Astrocyte (in vitro differentiated cells and primary cell): ENCODE data around the gene ARHGEF17. TPM values are rescaled to one million over a fixed set of nuclear protein-coding genes. Genes with fewer than 3 reads are reported as not detected.

Experiments
- DNase-seq: peaks from one replicate; pipeline ENCODE4 v3.0.0-alpha.2; 2010; ENCODE audit warnings: low read depth
- FAIRE-seq: peaks from 2 replicates; lab custom pipeline; 2011; peaks lifted over from hg19 to GRCh38; lab: Jason Lieb, UNC
- H2AFZ ChIP-seq: 2 replicates; pipeline ENCODE4 v1.6.0; 2012; ENCODE audit warnings: low read depth, low read length, inconsistent platforms
- H3K27ac ChIP-seq: 2 replicates; pipeline ENCODE4 v1.5.1; 2011; ENCODE audit warnings: low read depth, low read length, inconsistent platforms
- H3K27me3 ChIP-seq: 2 replicates; pipeline ENCODE4 v1.6.0; 2011; ENCODE audit warnings: low read length, inconsistent platforms; ENCODE audit not compliant: insufficient read depth
- H3K36me3 ChIP-seq: 2 replicates; pipeline ENCODE4 v1.5.1; 2011; ENCODE audit warnings: low read length, inconsistent platforms; ENCODE audit not compliant: insufficient read depth
- H3K4me1 ChIP-seq: 2 replicates; pipeline ENCODE4 v1.5.1; 2011; ENCODE audit warnings: low read length, inconsistent platforms; ENCODE audit not compliant: insufficient read depth
- H3K4me2 ChIP-seq: 2 replicates; pipeline ENCODE4 v1.6.0; 2012; ENCODE audit warnings: low read length, inconsistent platforms
- H3K4me3 ChIP-seq: 2 replicates; pipeline ENCODE4 v1.5.1; 2011; ENCODE audit warnings: low read depth, mild to moderate bottlenecking, low read length, inconsistent platforms; ENCODE audit not compliant: insufficient read depth
- H3K79me2 ChIP-seq: 2 replicates; pipeline ENCODE4 v1.6.0; 2012; ENCODE audit warnings: mild to moderate bottlenecking, low read length, inconsistent platforms; ENCODE audit not compliant: insufficient read depth
- H3K9ac ChIP-seq: 2 replicates; pipeline ENCODE4 v1.6.0; 2012; ENCODE audit warnings: mild to moderate bottlenecking, low read length, inconsistent platforms
- H3K9me3 ChIP-seq: 2 replicates; pipeline ENCODE4 v1.5.1; 2012; ENCODE audit warnings: low read depth, mild to moderate bottlenecking, low read length, inconsistent platforms; ENCODE audit not compliant: insufficient read depth
- H4K20me1 ChIP-seq: 2 replicates; pipeline ENCODE4 v1.6.0; 2012; ENCODE audit warnings: low read length, inconsistent platforms; ENCODE audit not compliant: insufficient read depth
- H3K27ac Mint-ChIP-seq: one replicate; pipeline ENCODE4 v1.8.0; 2021; ENCODE audit warnings: mild to moderate bottlenecking, mixed read lengths; ENCODE audit not compliant: unreplicated experiment
- H3K27me3 Mint-ChIP-seq: one replicate; pipeline ENCODE4 v1.8.0; 2021; ENCODE audit warnings: low read depth, mixed read lengths; ENCODE audit not compliant: unreplicated experiment
- H3K36me3 Mint-ChIP-seq: one replicate; pipeline ENCODE4 v1.8.0; 2021; ENCODE audit warnings: low read depth, mixed read lengths; ENCODE audit not compliant: unreplicated experiment
- H3K4me1 Mint-ChIP-seq: one replicate; pipeline ENCODE4 v1.8.0; 2021; ENCODE audit warnings: low read depth, mixed read lengths; ENCODE audit not compliant: unreplicated experiment
- H3K4me3 Mint-ChIP-seq: one replicate; pipeline ENCODE4 v1.8.0; 2021; ENCODE audit warnings: mild to moderate bottlenecking, moderate library complexity, mixed read lengths; ENCODE audit not compliant: unreplicated experiment
- H3K9me3 Mint-ChIP-seq: one replicate; pipeline ENCODE4 v1.8.0; 2021; ENCODE audit warnings: mild to moderate bottlenecking, mixed read lengths; ENCODE audit not compliant: unreplicated experiment
- CTCF ChIP-seq: IDR thresholded peaks from 2 replicates; pipeline ENCODE4 v1.5.1; 2011; ENCODE audit warnings: low read depth, mild to moderate bottlenecking, inconsistent platforms, low read length, moderate library complexity; ENCODE audit not compliant: insufficient read depth
- EZH2 ChIP-seq: IDR thresholded peaks from 2 replicates; pipeline ENCODE4 v1.6.1; 2012; ENCODE audit warnings: mild to moderate bottlenecking, low read length, inconsistent platforms; ENCODE audit not compliant: insufficient read depth
- total RNA-seq: library from RNA; stranded (reverse); gene quantifications from 2 replicates; pipeline ENCODE4 v1.2.1, GENCODE V29; 2021

The ARHGEF17 gene
- total RNA-seq, 1 donor from 2014 or later = 66.4 TPM

- no peak overlapping the region for H3K9ac ChIP-seq
- peak overlapping the region; percentile 53 for H3K27ac Mint-ChIP-seq
- no peak overlapping the region for H3K4me2 ChIP-seq
- H3K36me3 Mint-ChIP-seq = peaks cover 3% of the 10 kb centered on the region
- DNase-seq = no peak
- TF ChIP-seq EZH2 = no peak
- TF ChIP-seq CTCF = no peak
- no peaks in the 10 kb centered on the region for H3K27me3 ChIP-seq
- no peak overlapping the region for H3K27ac ChIP-seq
- H3K27me3 Mint-ChIP-seq = peaks cover 33% of the 10 kb centered on the region
- H3K4me3 Mint-ChIP-seq = no peak overlapping the region
- H3K79me2 ChIP-seq = no peaks in the 10 kb centered on the region
- H3K9me3 ChIP-seq = no peaks in the 10 kb centered on the region
- H4K20me1 ChIP-seq = no peaks in the 10 kb centered on the region
- H3K4me3 ChIP-seq = no peak overlapping the region
- FAIRE-seq = no peak
- H3K4me1 Mint-ChIP-seq = peaks cover 6% of the 10 kb centered on the region
- H2AFZ ChIP-seq = no peak overlapping the region
- no peaks in the 10 kb centered on the region for H3K9me3 Mint-ChIP-seq
- H3K4me1 ChIP-seq = peaks cover 26% of the 10 kb centered on the region
- no peaks in the 10 kb centered on the region for H3K36me3 ChIP-seq
Measured at GRCh38 chr11:73290536-73290935, 17.5 kb upstream of the ARHGEF17 start.

GRCh38 chr11:73291196-73291595, 16.9 kb upstream of the ARHGEF17 start:
- Mint-ChIP-seq H3K4me1 (peaks cover 6% of the 10 kb centered on the region), H3K27me3 (peaks cover 28% of the 10 kb centered on the region), H3K4me3 (no peak overlapping the region), H3K9me3 (no peaks in the 10 kb centered on the region), H3K36me3 (peaks cover 3% of the 10 kb centered on the region), H3K27ac (no peak overlapping the region)
- Histone ChIP-seq H3K27me3 (no peaks in the 10 kb centered on the region), H3K27ac (no peak overlapping the region), H3K4me1 (peaks cover 30% of the 10 kb centered on the region), H3K9me3 (no peaks in the 10 kb centered on the region), H2AFZ (no peak overlapping the region), H3K4me3 (no peak overlapping the region), H3K36me3 (no peaks in the 10 kb centered on the region), H3K9ac (no peak overlapping the region), H3K79me2 (no peaks in the 10 kb centered on the region), H4K20me1 (no peaks in the 10 kb centered on the region), H3K4me2 (no peak overlapping the region)
- TF ChIP-seq CTCF = no peak
- no peak for TF ChIP-seq EZH2
- FAIRE-seq = no peak
- no peak for DNase-seq

- H3K36me3 Mint-ChIP-seq = peaks cover 3% of the 10 kb centered on the region
- Histone ChIP-seq H3K4me3 (no peak overlapping the region), H2AFZ (no peak overlapping the region), H3K9me3 (no peaks in the 10 kb centered on the region), H3K79me2 (no peaks in the 10 kb centered on the region), H3K27me3 (no peaks in the 10 kb centered on the region), H3K36me3 (no peaks in the 10 kb centered on the region), H3K4me2 (peak overlapping the region; percentile 40), H3K27ac (no peak overlapping the region), H4K20me1 (no peaks in the 10 kb centered on the region), H3K9ac (no peak overlapping the region), H3K4me1 (peaks cover 30% of the 10 kb centered on the region)
- no peak overlapping the region for H3K4me3 Mint-ChIP-seq
- H3K27ac Mint-ChIP-seq = no peak overlapping the region
- no peak for DNase-seq
- H3K9me3 Mint-ChIP-seq = no peaks in the 10 kb centered on the region
- TF ChIP-seq CTCF = no peak
- no peak for TF ChIP-seq EZH2
- FAIRE-seq = no peak
- H3K4me1 Mint-ChIP-seq = peaks cover 6% of the 10 kb centered on the region
- peaks cover 27% of the 10 kb centered on the region for H3K27me3 Mint-ChIP-seq
Measured at GRCh38 chr11:73291781-73292524, 16.1 kb upstream of the ARHGEF17 start.
